ENCODE measurements around the gene DMAP1.

The DMAP1 gene

DNA sequence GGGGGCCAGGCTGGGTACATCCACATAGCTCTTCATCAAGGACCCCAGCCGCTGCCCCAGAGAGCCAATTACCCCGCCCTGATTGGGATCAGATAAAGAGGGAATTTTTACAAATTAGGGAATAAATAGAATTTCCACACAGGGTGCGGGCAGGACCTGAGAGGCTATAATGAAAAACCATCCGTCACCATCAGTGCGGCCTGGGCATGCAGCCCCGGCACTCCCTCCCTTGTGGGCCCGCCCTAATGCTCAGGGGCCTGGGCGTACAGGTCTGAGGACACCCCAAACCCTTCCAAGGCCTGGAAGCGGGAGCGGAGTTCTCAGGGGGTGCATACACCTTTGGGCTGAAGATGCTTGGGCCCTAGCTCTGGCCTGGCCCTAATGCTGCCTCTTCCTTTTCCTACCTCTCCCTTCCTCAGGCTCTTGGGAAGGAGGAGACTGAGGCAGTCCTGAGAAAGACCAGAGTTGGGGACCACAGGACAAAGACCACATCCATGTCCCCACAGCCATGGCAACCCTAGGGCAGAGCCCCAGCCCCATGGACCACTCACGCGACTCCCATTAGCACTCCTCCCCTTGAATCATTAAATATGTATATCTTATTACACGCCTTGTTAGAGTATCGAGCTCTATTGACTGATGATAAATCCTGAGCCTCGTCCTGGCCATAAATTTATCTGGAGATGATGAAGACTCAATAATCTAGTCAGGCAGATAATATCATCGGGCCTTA is 16.3 kb downstream of the DMAP1 start:
- no peak for DNase-seq

DNA sequence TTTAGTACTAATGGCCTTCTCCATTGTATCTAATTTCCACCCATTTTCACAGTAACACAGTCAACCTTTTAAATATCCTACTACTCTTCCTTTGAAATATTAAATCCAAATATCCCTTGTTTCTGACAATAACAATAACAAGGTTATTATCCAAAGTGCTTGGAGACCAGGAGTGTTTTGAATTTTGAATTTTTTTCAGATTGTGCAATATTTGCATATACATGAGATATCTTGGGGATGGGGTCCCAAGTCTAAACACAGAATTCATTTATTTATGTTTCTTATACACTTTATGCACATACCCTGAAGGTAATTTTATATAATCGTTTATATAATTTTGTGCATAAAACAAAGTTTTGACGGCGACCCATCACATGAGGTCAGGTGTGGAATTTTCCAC is 17.5 kb downstream of the DMAP1 start:
- DNase-seq: no peak

DNA sequence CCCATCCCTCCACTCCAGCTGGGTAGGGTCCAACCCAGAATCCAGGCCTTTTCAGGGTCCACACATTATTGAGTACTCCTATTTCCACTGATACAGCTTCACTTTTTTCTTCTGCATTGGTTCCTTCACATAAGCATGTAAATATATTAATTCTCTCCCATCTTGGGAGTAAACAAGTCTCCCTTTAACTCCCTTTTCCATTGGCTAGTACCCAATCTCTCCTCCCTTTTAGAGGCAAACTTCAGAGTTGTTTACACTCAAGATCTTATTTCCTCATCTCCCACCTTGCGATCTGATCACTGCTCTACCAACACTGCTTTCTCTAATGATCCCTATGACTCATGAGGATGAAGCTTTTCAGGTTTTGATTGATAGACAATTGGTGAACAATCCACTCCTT is 20.3 kb downstream of the DMAP1 start:
- DNase-seq: no peak

DNA sequence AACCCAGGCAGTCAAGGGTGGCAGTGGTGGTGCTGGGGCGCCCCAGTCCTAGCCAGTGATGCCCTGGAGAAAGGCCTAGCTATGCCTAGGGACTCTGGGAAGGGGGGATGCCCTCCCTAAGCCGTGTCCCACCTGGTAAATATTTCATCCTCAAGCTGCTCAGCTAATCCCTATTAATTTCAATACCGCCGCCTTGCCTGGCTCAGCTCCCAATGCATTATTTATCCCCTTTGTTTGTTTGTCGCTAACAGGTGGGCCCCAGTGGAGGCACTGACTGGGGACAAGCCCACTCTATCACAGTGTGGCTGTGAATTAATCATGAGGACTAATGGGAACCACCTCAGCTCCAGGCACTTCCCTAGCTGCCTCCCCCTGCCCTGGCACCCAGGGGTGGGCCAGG is 22.5 kb downstream of the DMAP1 start:
- no peak for DNase-seq

DNA sequence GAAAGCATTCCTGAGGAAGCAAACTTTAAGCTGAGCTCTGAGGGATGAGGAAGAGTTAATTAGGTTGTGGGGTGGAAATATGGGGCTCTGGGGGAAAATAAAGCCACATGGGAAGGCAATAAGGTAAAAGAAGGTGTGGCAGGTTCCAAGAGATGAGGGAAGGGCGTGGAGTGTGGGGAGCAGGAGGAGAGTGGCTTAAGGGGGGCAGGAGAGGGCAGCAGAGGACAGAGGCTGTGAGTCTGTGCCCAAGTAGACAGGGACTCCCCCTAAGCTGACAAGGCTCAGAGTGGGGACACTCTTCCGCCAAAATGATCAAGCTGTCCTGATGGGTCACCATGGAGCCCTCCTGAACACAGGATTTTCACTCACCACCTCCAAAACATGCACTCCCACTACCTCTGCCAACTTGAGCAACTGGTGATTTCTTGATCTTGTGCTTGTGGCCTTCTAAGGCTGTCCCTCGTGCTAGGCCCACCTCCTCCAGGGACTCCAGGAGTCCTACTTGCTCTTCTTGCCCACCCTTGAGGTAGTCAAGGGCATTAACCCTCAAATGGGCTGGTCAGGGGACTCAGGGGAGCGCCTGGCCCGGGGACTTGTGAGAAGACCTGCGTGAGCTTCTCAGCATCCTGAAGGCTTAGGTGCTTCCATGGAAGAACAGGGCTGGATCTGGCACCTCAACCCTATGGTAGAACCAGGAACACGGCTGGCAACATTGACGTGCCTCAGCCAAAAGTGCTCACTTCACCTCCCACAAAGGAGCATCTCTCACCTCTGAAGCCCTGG is 23.4 kb downstream of the DMAP1 start:
- no peak for DNase-seq

DNA sequence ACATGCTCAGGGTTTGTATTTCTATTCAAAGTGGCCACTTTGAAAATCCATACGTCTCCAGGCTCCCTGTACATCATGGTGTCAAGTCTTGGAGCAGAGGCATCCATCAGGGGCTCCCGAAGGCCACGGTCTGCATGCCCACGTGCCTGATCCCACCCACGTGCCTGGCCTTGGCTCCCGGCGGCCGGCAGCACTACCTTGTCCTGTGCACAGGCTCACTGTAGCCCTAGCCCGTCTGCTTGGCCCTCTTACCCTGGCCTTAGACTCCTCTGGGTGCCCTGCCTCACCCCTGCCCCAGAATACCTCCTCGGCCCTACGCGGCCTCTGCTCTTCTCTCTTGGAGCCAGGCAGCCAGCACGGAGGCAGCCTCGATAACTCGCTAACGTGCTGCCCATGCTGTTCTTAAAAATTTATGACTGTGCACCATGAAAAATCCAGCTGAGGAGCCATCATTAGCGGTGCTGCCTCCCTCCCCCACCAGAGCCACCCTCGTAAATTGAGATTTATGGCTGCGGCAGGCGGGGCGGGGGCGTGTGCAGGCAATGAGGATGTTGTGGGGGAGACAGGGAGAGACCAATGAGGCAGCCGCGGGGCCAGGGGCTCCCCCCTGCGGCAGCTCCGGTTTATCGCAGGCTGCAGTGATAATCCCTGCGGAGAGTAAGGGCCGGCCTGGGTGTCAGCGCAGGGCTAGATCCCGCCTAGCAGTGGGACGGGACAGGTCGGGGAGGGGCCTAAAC is 24.6 kb downstream of the DMAP1 start:
- DNase-seq: no peak

DNA sequence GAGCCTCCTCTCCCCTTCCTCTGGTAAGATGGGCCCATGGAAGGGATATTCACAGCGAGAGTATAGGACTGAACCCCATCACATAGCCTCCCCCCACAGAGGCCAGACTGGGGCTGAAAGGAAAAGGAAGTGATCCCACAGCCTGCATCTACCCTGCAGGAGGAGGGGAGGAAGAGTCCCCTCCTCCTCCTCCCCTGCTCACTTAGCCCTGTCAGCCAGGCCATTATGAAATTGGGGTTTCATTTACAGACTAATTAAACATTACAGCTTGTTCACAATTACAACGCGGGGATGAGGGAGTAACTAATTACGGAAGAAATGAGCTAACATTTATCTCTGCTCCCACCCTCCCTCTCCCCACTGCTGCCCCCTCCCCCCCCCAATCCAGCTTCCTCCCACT is 25.4 kb downstream of the DMAP1 start:
- no peak for DNase-seq

DNA sequence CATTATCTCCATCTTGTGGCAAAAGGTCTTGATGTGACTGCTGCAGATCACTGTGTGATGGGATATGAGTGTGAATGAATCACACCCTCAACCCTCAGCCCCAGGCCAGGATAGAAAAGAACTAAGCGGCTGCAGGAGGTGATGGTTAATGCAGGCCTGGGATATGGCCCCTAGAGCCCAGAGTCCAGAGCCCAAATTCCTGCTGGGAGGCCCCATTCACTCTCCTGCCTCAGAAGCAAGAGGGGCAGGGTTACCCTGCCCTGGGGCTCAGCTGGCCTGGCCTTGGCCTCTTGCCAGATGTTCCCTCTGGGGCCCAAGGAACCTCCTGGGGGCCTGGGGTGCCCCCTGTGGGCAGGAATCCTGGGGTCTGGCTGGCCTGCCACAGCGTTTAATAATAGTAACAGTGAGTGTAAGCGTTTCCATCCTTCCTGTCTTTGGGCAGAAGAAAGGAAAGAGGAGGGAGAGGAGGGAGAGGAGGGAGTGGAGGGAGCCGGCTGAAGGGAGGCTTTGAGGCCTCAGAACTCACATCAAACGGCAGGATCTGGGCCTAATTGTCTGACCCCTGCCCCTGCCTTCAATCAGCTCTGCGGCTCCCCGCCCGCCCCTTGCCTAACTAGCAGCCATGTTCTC is 26.2 kb downstream of the DMAP1 start:
- no peak for DNase-seq

DNA sequence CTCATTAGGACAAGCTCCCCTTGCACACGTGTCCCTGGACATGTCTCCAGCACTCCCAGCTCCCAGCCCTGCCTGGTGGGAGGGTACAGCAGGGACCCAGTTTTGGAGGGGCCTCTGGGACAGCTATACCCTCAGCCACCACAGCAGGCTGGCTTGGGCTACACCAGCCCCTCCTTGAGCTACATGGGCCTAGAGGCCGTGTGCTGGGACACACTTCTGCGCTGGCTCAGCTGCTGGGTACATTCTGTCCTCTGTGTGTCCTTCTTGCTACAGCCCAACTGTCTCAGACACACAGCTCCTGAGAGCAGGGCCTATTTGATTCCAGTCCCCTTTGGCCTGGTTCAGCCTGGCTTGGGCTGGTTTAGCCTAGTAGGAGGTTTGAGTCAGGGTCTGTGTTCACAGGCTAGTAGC is 26.7 kb downstream of the DMAP1 start:
- DNase-seq: no peak

DNA sequence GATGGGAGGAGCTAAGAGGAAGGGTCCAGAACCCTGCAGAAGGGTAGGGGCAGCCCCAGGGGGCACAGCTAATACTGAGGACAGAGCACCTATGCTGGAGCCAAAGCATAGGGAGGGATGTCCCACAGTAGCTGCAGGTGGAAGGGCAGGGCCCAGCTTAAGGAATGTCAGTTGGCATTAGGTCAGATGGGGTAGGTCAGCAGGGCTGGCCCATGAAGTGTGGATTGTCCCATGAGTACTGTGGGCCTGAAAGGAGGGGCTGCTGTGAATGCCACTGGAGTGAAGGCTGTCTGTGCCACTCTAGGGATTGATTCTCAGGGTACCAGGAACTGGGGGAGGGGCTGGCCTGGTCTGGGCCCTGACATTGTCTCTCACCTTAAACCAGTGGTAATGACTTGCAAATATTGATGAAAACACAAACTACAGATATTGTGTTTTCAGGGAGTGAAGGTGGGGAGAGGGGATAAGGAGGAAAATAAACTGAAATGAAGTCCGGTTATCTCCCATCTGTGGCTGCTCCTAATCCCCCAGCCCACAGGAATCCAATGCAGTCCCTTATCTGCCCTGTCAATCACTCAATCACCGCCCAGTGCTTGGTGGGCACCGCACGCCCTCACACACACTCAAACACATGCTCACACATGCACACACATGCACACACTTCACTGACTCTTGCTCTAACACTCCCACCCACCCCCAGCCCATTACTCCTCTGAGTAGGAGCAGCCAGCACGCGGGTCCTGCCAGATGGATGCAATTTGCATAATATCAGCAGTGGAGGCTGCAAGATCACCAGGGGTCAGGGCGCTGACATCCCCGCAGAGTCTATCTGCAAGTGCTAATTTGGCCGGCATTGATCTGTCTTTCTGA is 27.8 kb downstream of the DMAP1 start:
- DNase-seq: no peak

DNA sequence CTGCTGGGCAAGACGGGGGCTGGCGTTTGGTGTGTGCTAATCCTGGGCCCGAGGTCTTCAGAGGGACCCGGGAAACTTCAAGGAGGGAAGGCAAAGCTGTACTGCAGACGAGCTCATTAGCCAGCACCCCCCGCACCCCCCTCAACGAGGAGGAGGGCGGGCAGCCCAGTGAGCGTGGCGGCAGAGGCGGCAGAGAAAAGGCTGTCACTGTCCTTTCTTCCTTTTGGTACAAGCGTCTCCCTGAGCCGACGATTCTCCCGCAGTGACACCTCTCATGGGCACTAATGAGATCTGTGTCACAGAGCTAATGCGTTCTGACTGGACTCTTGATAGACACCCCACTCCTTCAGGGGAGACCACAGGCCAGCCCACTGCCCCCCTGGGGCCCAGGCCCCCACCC is 29.5 kb downstream of the DMAP1 start:
- no peak for DNase-seq

DNA sequence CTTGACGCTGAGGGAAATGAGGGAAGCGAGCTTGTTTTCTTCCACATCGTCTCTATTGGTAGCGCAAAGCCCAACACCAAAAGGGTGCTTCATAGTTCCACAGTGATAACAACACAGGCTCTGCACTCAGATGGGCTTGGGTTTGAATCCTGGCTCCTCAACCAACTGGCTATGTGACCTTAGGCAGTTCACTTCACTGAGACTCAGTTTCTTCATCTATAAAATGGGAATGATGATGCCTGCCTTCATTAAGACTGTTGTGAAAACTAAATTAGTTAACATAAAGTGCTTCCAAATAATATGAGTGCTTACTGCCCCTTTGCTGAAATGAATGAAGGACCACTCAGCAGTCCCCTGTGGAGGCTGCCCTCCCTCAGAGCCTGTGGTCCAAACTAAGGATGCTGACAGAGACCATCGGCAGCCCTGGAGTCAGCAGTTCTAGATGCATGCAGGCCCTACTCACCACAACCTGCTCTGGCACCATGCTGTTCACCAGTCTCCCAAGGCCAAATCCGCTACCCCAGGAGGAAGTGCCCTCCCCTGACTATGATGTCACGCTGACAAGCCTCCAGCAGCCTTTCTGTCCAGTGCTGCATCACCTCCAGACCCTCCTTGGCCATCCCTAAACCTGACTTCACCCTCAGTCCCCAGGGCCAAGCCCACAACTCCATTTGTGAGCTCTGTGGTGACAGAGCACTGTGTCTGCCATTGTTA is 30.7 kb downstream of the DMAP1 start:
- no peak for DNase-seq

DNA sequence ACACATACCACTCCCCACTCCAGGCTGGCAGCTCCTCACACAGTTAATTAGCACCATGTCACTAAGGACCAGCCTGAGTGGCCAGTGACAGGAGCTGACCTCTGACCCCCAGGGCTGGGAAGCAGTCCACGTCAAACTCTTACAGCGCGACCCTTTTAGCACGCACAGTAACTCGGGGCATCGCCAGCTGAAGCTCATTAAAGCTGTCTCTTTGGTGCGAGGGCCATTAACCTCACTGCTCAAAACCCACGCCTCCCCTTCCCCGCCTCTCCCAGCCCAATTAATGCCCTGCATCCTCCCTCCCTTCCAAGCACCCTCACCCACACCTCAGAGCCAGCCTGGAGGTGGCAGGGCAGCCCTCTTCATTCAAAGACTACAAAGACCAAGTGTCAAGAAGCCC is 31.7 kb downstream of the DMAP1 start:
- no peak for DNase-seq

DNA sequence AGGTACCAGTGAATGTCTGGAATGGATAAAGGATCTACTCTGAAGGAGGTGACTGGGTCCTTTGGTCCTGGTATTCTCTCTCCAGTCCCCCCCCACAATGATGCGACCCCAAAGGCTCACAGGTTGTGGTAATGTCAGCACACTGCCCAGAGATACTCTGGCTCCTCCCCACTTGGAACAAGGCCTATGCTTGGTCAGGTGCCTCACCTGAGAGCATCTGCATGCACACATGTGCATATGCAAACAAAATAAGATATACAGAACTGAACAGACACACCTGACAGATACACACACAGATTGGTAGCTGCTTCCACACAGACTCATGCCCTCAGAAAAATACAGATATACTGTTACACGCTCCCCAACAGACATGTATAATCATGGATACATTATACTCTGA is 33.5 kb downstream of the DMAP1 start:
- DNase-seq: peak; percentile 73

DNA sequence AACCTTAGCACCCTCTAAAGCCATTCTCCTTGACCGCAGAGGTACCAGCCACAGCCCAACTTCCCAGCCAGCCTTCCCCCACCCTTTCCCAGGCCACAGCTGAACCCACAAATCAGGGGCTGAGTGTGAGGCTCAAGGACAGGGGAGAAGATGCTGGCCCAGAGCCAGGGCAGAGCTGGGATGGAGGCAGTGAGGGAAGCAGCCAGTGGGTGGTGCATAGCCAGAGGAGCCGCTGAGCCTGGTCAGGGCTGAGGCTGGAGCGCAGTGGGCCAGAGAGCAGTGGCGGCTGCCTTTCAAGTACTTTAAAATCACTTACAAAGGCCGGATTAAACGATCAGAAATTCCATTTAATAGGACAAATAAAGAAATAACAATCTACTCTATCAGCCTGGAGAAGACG is 36.3 kb downstream of the DMAP1 start:
- peak; percentile 74 for DNase-seq

DNA sequence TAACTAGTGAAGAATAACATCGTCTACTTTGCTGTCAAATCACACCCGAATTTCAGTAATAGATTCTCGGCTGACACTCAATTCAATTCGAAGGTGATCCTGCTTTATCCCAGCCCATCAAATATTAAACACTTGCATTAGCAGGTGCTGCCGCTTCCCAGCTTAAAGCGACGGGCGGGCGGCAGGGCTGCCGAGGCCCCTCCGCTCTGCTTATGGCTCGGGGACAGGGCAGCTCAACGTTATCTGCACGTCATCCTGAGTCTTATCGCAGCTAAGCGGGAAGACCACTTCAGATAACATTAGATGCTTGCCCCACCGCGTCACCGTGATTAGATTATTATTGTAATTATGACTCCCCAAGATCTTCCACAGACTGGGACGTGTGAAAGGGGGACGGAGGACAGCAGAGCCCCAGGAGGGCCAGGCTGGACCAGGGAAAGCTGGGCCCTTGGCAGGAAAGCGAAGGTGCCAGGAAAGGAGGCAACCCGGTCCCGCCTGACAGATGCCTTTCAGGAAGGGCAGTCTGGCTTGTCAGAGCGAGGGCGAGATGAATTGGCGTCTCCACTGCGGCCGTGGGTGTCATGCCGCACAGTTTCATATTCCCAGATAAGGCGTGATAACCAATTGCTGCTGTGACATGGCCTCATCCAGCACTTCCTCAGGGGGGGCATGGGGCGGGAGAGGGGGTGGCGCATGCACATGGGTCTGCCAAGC is 37.0 kb downstream of the DMAP1 start:
- no peak for DNase-seq

DNA sequence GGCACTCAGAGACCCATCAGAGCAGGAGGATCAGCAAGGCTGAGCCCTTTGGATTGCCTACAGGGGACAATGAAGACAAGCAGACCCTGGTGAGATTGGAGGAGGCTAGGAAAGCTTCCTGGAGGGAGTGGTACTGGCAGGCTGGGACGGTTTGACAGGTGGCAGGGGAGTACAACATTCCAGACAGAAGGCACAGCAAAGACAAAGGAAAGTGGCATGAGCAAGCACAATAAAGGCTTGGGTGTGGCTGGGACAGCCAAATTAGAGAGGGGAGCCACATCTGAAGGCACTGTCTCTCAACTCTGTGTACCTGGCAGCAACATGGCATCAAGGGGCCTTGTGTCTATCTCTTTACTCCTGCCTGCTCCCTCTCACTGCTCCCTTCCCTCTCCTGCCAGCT is 38.2 kb downstream of the DMAP1 start:
- no peak for DNase-seq

DNA sequence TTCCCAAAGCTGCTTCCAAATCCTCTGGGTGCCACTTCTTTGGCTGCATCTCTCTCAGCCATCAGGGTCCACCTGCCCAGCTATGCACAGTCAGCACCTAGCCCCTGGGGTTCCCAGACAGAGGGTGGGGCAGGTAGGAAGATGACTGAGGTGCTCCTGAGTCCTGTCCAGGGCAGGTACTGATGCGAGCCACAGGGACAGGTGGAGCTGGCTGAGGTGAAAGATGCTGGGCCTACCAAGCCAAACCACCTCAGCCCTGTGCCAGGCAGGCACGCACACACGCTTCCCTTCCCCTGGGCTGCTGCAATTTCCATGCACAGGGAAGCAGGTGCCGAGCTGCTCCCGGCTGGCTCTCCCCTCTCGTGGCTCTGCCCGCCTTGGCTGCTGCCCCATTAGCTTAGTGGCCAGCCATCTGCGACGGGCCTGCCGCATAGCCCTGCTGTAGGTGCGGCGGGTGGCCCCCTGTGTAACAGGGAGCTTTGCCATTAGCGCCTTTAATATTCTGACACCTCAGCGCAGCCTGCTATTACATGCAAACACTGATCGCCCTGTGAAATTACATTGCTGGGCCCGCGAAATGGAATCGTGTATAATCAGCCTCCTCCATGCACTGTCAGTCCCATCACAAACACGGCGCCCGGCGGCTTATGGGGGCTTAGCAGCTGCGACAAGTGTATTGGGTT is 38.9 kb downstream of the DMAP1 start:
- DNase-seq: no peak

DNA sequence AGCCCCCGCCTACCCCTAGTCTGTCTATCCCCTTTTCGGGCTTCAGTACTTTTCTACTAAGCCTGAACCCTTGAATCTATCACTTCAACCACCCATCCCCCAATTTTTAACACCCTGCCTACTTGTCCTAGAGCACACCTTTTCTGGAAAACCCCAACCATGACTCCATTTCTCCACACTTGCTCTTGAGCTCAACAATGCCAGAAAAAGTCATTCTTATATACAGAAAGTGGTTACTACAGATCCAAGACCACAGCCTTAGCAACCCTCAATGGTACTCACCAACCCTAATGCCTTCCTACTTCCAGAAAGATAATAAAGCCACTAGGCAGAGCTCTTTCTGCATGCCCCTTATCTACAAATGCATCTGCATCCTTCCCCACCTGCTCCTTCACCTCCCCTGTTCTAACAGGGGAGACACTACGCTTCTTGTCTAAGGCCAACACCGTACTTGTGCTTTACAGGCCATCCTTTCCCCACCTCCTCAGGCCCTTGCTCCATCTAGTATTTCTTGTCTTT is 41.2 kb downstream of the DMAP1 start:
- no peak for DNase-seq
